IMR-90 (cell line): Measurements from ENCODE around the gene SERPINA6. TPM values are rescaled to one million over a fixed set of nuclear protein-coding genes. Genes with fewer than 3 reads are reported as not detected.

Experiments
- ATAC-seq: fragments of 200-7000 bp; cut with Tn5 transposase; 2 replicates; pipeline ENCODE4 v1.9.1; 2020; ENCODE audit warnings: low read depth, mild to moderate bottlenecking, moderate library complexity
- BruUV-seq: library from RNA; stranded (reverse); fragments of 400-500 nt; replicated peaks from 2 replicates; lab custom pipeline; 2021; lab: Mats Ljungman, UMichigan
- CTCF ChIA-PET: fragments of 300-600 bp; formaldehyde crosslinking; extraction: SDS; loops from one replicate; lab custom pipeline; 2021; ENCODE audit warnings: antibody characterized with exemption; lab: Yijun Ruan, JAX
- POLR2A ChIA-PET: fragments of 300-600 bp; sonication (Branson Sonifier 250); formaldehyde crosslinking; loops from one replicate; lab custom pipeline; 2022; ENCODE audit warnings: antibody characterized with exemption; ENCODE audit not compliant: unreplicated experiment; lab: Charles Lee
- DNase-seq: peaks from one replicate; pipeline ENCODE4 v3.0.0; 2013
- H2AFZ ChIP-seq: replicated peaks from 2 replicates; pipeline ENCODE3; 2013; ENCODE audit warnings: low read length, mild to moderate bottlenecking; ENCODE audit not compliant: poor library complexity
- H2AK5ac ChIP-seq: 2 replicates; pipeline ENCODE4 v1.6.1; 2013; ENCODE audit warnings: low read depth, low read length, inconsistent platforms
- H2AK9ac ChIP-seq: replicated peaks from 2 replicates; pipeline ENCODE3; 2013; ENCODE audit warnings: mild to moderate bottlenecking, low read depth, low read length, moderate library complexity; ENCODE audit not compliant: poor library complexity
- H2BK120ac ChIP-seq: 2 replicates; pipeline ENCODE4 v1.6.1; 2013; ENCODE audit warnings: low read depth, low read length, inconsistent platforms
- H2BK15ac ChIP-seq: 3 replicates; pipeline ENCODE4 v1.6.1; 2013; ENCODE audit warnings: low read depth, low read length, inconsistent platforms
- H2BK20ac ChIP-seq: 2 replicates; pipeline ENCODE4 v1.6.1; 2013; ENCODE audit warnings: low read depth, mild to moderate bottlenecking, inconsistent platforms, low read length, moderate library complexity
- H2BK5ac ChIP-seq: 2 replicates; pipeline ENCODE4 v1.6.1; 2013; ENCODE audit warnings: mild to moderate bottlenecking, low read depth, low read length, inconsistent platforms; ENCODE audit not compliant: poor library complexity, severe bottlenecking
- H3K14ac ChIP-seq: replicated peaks from 2 replicates; pipeline ENCODE4 v1.6.1; 2013; ENCODE audit warnings: low read depth, low read length, inconsistent platforms
- H3K18ac ChIP-seq: 2 replicates; pipeline ENCODE4 v1.6.1; 2013; ENCODE audit warnings: low read depth, low read length, control low read depth
- H3K23ac ChIP-seq: 2 replicates; pipeline ENCODE4 v1.6.1; 2013; ENCODE audit warnings: low read depth, low read length, inconsistent platforms
- H3K27ac ChIP-seq: 2 replicates; pipeline ENCODE4 v1.5.1; 2013; ENCODE audit warnings: mild to moderate bottlenecking, control low read depth, low read length; ENCODE audit not compliant: insufficient read depth
- H3K27me3 ChIP-seq: 2 replicates; pipeline ENCODE4 v1.6.1; 2013; ENCODE audit warnings: low read length; ENCODE audit not compliant: control insufficient read depth, insufficient read depth
- H3K36me3 ChIP-seq: 2 replicates; pipeline ENCODE4 v1.6.1; 2013; ENCODE audit warnings: low read length, mixed read lengths; ENCODE audit not compliant: control insufficient read depth, insufficient read depth
- H3K4ac ChIP-seq: 2 replicates; pipeline ENCODE4 v1.6.1; 2013; ENCODE audit warnings: low read depth, low read length, inconsistent platforms
- H3K4me1 ChIP-seq: 2 replicates; pipeline ENCODE4 v1.6.1; 2013; ENCODE audit warnings: low read length, mixed read lengths; ENCODE audit not compliant: control insufficient read depth, insufficient read depth
- H3K4me2 ChIP-seq: 2 replicates; pipeline ENCODE4 v1.6.1; 2013; ENCODE audit warnings: low read depth, mild to moderate bottlenecking, control low read depth, low read length, moderate library complexity
- H3K4me3 ChIP-seq: 2 replicates; pipeline ENCODE4 v1.5.1; 2013; ENCODE audit warnings: low read depth, mild to moderate bottlenecking, control low read depth, low read length, moderate library complexity; ENCODE audit not compliant: insufficient read depth
- H3K56ac ChIP-seq: 2 replicates; pipeline ENCODE4 v1.6.1; 2013; ENCODE audit warnings: low read length, inconsistent platforms; ENCODE audit not compliant: insufficient read depth; ENCODE audit errors: extremely low read depth
- H3K79me1 ChIP-seq, 2 experiments: 2 replicates each; pipeline ENCODE4 v1.6.1; 2013; ENCODE audit warnings: low read length in 2 of 2, inconsistent platforms in 1 of 2, low read depth in 1 of 2
- H3K9ac ChIP-seq: 2 replicates; pipeline ENCODE4 v1.6.1; 2013; ENCODE audit warnings: low read depth, low read length, control low read depth
- H3K9me1 ChIP-seq: 2 replicates; pipeline ENCODE4 v1.6.1; 2013; ENCODE audit warnings: low read length, inconsistent platforms; ENCODE audit not compliant: insufficient read depth
- H3K9me3 ChIP-seq: 2 replicates; pipeline ENCODE4 v1.6.1; 2013; ENCODE audit warnings: low read length; ENCODE audit not compliant: control insufficient read depth, insufficient read depth
- H4K20me1 ChIP-seq: 2 replicates; pipeline ENCODE4 v1.6.1; 2013; ENCODE audit warnings: low read length, inconsistent platforms; ENCODE audit not compliant: insufficient read depth
- H4K5ac ChIP-seq: 2 replicates; pipeline ENCODE4 v1.6.1; 2013; ENCODE audit warnings: mild to moderate bottlenecking, low read depth, low read length, control low read depth
- H4K8ac ChIP-seq, 2 experiments: 2 replicates each; pipeline ENCODE4 v1.6.1; 2013; ENCODE audit warnings: low read depth in 2 of 2, low read length in 2 of 2, control low read depth in 1 of 2, inconsistent platforms in 1 of 2
- H4K91ac ChIP-seq: 2 replicates; pipeline ENCODE4 v1.6.1; 2013; ENCODE audit warnings: low read depth, low read length, inconsistent platforms; ENCODE audit not compliant: insufficient read depth
- BHLHE40 ChIP-seq: fragments of 150-350 bp; IDR thresholded peaks from 2 replicates; pipeline ENCODE4 v1.6.1; 2016; ENCODE audit warnings: mild to moderate bottlenecking, low read depth, low read length
- CEBPB ChIP-seq: IDR thresholded peaks from 2 replicates; pipeline ENCODE4 v1.6.1; 2012; ENCODE audit warnings: low read depth, low read length, improper control_type of control experiment
- CHD1 ChIP-seq: IDR thresholded peaks from 2 replicates; pipeline ENCODE4 v1.6.1; 2012; ENCODE audit warnings: low read depth, low read length, improper control_type of control experiment
- FOS ChIP-seq: fragments of 150-350 bp; IDR thresholded peaks from 2 replicates; pipeline ENCODE4 v1.6.1; 2016; ENCODE audit warnings: low read depth, low read length
- MAFK ChIP-seq: IDR thresholded peaks from 2 replicates; pipeline ENCODE4 v1.6.1; 2012; ENCODE audit warnings: low read depth, low read length, improper control_type of control experiment
- MXI1 ChIP-seq: IDR thresholded peaks from 2 replicates; pipeline ENCODE4 v1.6.1; 2012; ENCODE audit warnings: low read depth, mild to moderate bottlenecking, low read length, moderate library complexity, borderline replicate concordance
- NFE2L2 ChIP-seq: fragments of 150-350 bp; IDR thresholded peaks from 2 replicates; pipeline ENCODE4 v1.6.1; 2016; ENCODE audit warnings: low read depth, mild to moderate bottlenecking, low read length
- POLR2A ChIP-seq: IDR thresholded peaks from 2 replicates; pipeline ENCODE4 v1.6.1; 2012; ENCODE audit warnings: mild to moderate bottlenecking, low read depth, low read length
- RAD21 ChIP-seq: IDR thresholded peaks from 2 replicates; pipeline ENCODE4 v1.6.1; 2012; ENCODE audit warnings: low read length, improper control_type of control experiment
- RFX5 ChIP-seq: IDR thresholded peaks from 2 replicates; pipeline ENCODE4 v1.8.0; 2012; ENCODE audit warnings: low read depth, mild to moderate bottlenecking, low read length, moderate library complexity
- SMC3 ChIP-seq: fragments of 150-350 bp; IDR thresholded peaks from 2 replicates; pipeline ENCODE4 v1.6.1; 2016; ENCODE audit warnings: low read depth, mild to moderate bottlenecking, antibody characterized with exemption, low read length, moderate library complexity
- USF2 ChIP-seq: fragments of 150-350 bp; IDR thresholded peaks from 2 replicates; pipeline ENCODE4 v1.6.1; 2017; ENCODE audit warnings: mild to moderate bottlenecking, antibody characterized with exemption, low read length, low read depth
- WGBS, 2 experiments: methylation state at CpG; one replicate each; pipeline versions ENCODE4 v1.1.5 to v1.1.7; 2013; ENCODE audit warnings: missing lambda C conversion rate in 2 of 2; ENCODE audit not compliant: insufficient read length in 1 of 2; ENCODE audit errors: extremely low coverage in 2 of 2; 5-methylcytosine and 5-hydroxymethylcytosine counted together
- dilution Hi-C: fragments of 300-500 bp; cut with HindIII; formaldehyde crosslinking; loops from one replicate; pipeline ENCODE4 v1.14.3; 2018; ENCODE audit warnings: low sequenced_read_pairs; ENCODE audit not compliant: unreplicated experiment
- in situ Hi-C: fragments of 300-500 bp; cut with MboI; formaldehyde crosslinking; loops from 3 replicates; pipeline ENCODE4 v1.14.3; 2019; ENCODE audit warnings: low sequenced_read_pairs, inconsistent platforms, mixed read lengths
- intact Hi-C: fragments of 100-400 bp; cut with micrococcal nuclease; formaldehyde crosslinking; loops from 2 replicates; pipeline ENCODE4 v1.10.0; 2022
- polyA plus RNA-seq, 3 experiments: library from polyadenylated mRNA; depleted of rRNA; stranded (reverse); fragments of >200 nt; gene quantifications; 2 replicates each; pipeline ENCODE4 v1.2.3, GENCODE V29; 2012; ENCODE audit warnings: low replicate concordance in 1 of 3
- total RNA-seq: library from RNA; depleted of rRNA; stranded (reverse); fragments of >200 nt; gene quantifications from 2 replicates; pipeline ENCODE4 v1.2.3, GENCODE V29; 2012
- TF ChIP-seq, protein P1 (sequence below): fragments of 150-350 bp; IDR thresholded peaks from 2 replicates; pipeline ENCODE4 v1.6.1; 2016; ENCODE audit warnings: low read depth, mild to moderate bottlenecking, low read length, moderate library complexity, borderline replicate concordance

Gene SERPINA6
- total and polyA plus RNA-seq, 2 of the 4 experiments (the other 2 are of a cell fraction) = not detected

GRCh38 chr14:94306047-94306978, 16.8 kb downstream of the SERPINA6 start:
- no peak overlapping the region for H4K5ac ChIP-seq
- no peak overlapping the region for H3K56ac ChIP-seq
- ATAC-seq = no peak
- no CpG with 5 or more reads among the region's 12 CpGs for WGBS, 2 experiments
- no TSS peak for BruUV-seq
- H3K79me1 ChIP-seq = no peaks in the 10 kb centered on the region
- no peak overlapping the region for H3K14ac ChIP-seq
- H3K4me1 ChIP-seq = no peaks in the 10 kb centered on the region
- no peaks in the 10 kb centered on the region for H3K36me3 ChIP-seq
- H3K9ac ChIP-seq = no peak overlapping the region
- peaks cover 10% of the 10 kb centered on the region for H3K9me3 ChIP-seq
- no peaks in the 10 kb centered on the region for H4K20me1 ChIP-seq
- ChIA-PET CTCF (no interaction called here), POLR2A (no interaction called here)
- in situ Hi-C loops = no loop called here
- no peak overlapping the region for H3K27ac ChIP-seq
- no peak overlapping the region for H2BK20ac ChIP-seq
- H3K23ac ChIP-seq = no peak overlapping the region
- H3K27me3 ChIP-seq = no peaks in the 10 kb centered on the region
- no peak overlapping the region for H3K4ac ChIP-seq
- intact Hi-C loops = no loop called here
- H2BK15ac ChIP-seq = no peak overlapping the region
- dilution Hi-C loops = no loop called here
- no peak overlapping the region for H2AFZ ChIP-seq
- H2BK120ac ChIP-seq = no peak overlapping the region
- H3K9me1 ChIP-seq = no peaks in the 10 kb centered on the region
- no peak overlapping the region for H2AK9ac ChIP-seq
- H4K8ac ChIP-seq = no peak overlapping the region
- no peak overlapping the region for H2BK5ac ChIP-seq
- no peak overlapping the region for H3K18ac ChIP-seq
- H3K4me3 ChIP-seq = no peak overlapping the region
- H4K91ac ChIP-seq = no peak overlapping the region
- TF ChIP-seq NFE2L2 (no peak), MXI1 (no peak), CEBPB (no peak), SMC3 (no peak), POLR2A (no peak), USF2 (no peak), MAFK (no peak), RAD21 (no peak), FOS (no peak), BHLHE40 (no peak), CHD1 (no peak), RFX5 (no peak)
- TF ChIP-seq, protein P1, sequence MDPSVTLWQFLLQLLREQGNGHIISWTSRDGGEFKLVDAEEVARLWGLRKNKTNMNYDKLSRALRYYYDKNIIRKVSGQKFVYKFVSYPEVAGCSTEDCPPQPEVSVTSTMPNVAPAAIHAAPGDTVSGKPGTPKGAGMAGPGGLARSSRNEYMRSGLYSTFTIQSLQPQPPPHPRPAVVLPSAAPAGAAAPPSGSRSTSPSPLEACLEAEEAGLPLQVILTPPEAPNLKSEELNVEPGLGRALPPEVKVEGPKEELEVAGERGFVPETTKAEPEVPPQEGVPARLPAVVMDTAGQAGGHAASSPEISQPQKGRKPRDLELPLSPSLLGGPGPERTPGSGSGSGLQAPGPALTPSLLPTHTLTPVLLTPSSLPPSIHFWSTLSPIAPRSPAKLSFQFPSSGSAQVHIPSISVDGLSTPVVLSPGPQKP = no peak
- no peak for DNase-seq
- no peak overlapping the region for H2AK5ac ChIP-seq
- no peak overlapping the region for H3K4me2 ChIP-seq
